ENCODE results near the gene KLHDC2.
"Not testable (repeated sequence)": the region's sequence is repeated elsewhere in the genome, so short reads cannot be mapped to it uniquely, and the experiment has no call there.

KLHDC2 gene

GRCh38 chr14:49781040-49781439 is 13.1 kb downstream of the KLHDC2 start:
- DNase-seq (ENCODE audit: low spot score): not testable (repeated sequence)

GRCh38 chr14:49783394-49784014 is 15.6 kb downstream of the KLHDC2 start:
- DNase-seq (ENCODE audit: low spot score): no peak

- no peak for DNase-seq (ENCODE audit: low spot score)
These were observed 18.4 kb downstream of the KLHDC2 start for GRCh38 chr14:49786315-49786714.

DNA sequence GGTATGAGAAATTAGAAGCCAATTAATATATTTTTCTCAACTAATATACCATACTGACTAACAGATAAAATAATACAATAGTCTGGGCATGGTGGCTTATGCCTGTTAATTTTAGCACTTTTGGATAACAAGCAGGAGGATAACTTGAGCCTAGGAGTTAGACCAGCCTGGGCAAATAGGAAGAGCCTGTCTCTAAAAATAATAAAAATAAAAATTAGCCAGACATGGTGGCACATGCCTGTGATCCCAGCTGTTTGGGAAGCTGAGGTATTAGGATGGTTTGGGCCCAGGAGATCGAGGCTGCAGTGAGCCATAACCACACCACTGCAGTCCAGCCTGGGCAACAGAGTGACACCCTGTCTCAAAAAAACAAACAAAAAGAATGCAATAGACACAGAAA is 24.7 kb downstream of the KLHDC2 start:
- DNase-seq (ENCODE audit: low spot score): no peak

GRCh38 chr14:49796025-49796424 is 28.1 kb downstream of the KLHDC2 start:
- DNase-seq (ENCODE audit: low spot score): peak; percentile 43

DNA sequence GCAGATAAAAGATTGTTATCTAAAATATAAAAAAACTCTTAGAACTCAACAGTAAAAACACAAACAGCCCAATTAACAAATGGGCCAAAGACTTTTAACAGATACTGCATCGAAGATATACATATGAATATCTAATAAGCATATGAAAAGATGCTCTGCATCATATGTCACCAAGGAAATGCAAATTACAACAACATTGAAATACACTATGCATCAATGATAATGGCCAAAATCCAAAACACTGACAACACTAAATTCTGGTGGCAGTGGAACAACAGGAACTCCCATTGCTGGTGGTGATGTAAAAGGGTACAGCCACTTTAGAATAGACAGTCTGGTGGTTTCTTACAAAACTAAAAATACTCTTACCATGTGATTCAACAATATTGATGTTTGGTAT is 40.8 kb downstream of the KLHDC2 start:
- DNase-seq (ENCODE audit: low spot score): no peak

DNA sequence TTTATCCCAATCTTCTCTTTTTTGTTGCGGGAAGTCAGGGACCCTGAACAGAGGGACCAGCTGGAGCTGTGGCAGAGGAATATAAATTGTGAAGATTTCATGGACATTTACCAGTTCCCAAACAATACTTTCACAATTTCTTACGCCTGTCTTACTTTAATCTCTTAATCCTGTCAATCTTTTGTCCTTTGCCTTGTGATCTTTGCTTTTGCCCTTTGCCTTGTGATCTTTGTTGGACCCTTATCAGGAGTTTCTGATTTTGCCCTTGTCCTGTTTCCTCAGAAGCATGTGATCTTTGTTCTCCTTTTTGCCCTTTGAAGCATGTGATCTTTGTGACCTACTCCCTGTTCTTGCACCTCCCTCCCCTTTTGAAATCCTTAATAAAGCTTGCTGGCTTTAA is 48.2 kb downstream of the KLHDC2 start:
- DNase-seq (ENCODE audit: low spot score): not testable (repeated sequence)

DNA sequence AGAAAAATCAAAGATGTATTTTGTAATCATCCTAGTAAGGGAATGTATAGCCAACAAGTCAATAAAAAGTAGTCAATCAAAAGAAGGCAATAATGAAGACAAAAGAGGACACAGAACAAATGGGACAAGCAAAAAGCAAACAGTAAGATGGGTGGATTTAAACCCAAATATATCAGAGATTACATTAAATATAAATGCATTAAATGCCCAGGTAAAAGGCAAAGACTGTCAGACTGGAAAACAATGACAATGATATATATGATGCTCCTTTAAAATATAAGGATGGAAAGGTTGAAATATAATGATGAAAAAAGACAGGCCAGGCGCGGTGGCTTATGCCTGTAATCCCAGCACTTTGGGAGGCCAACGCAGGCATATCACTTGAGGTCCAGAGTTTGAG is 48.9 kb downstream of the KLHDC2 start:
- no peak for DNase-seq (ENCODE audit: low spot score)

GRCh38 chr14:49820176-49820575 is 52.2 kb downstream of the KLHDC2 start:
- DNase-seq (ENCODE audit: low spot score): no peak

DNA sequence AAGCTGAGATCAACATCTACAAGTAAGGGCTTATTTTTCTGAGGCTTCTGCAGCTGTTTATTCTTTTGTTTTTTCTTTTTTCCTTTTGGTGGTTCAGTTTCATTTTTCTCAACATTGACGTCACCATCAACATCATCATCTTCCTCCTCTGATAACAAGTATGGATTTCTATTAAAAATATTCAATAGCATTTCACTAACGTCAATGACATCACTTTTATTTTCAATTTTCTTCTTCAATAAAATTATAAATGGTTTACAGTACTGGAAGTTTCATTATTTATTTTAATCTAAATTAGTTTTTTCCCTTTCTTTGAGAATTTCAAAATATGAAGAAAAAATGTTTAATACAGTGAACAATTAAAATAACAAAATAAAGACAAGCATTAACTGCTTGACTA is 60.7 kb downstream of the KLHDC2 start:
- no peak for DNase-seq (ENCODE audit: low spot score)
